Liver (tissue), 9 donors: ENCODE results near the gene TSGA10IP. TPM values are rescaled to one million over a fixed set of nuclear protein-coding genes. Genes with fewer than 3 reads are reported as not detected.
A peak's percentile ranks its signal among the peaks of the same experiment; 100 is the strongest.

Experiments used
- DNase-seq: peaks from one replicate; pipeline ENCODE4 v3.0.0-alpha.2; 2017; ENCODE audit warnings: low spot score
- H3K27ac ChIP-seq, 2 donors: one replicate each; pipeline ENCODE4 v1.7.0; 2013; ENCODE audit warnings: inconsistent platforms in 2 of 2, low read length in 2 of 2, control low read depth in 1 of 2, low read depth in 1 of 2, mild to moderate bottlenecking in 1 of 2
- H3K27me3 ChIP-seq, 4 donors: one replicate each; pipeline versions ENCODE4 v1.6.1 to v1.7.0; 2013; ENCODE audit warnings: low read length in 3 of 4, inconsistent platforms in 1 of 4, mild to moderate bottlenecking in 1 of 4, moderate library complexity in 1 of 4; ENCODE audit not compliant: control insufficient read depth in 4 of 4, insufficient read depth in 4 of 4
- H3K36me3 ChIP-seq, 4 donors: one replicate each; pipeline versions ENCODE4 v1.6.1 to v1.7.0; 2013; ENCODE audit warnings: low read length in 3 of 4, mild to moderate bottlenecking in 3 of 4, low read depth in 1 of 4, moderate library complexity in 1 of 4; ENCODE audit not compliant: control insufficient read depth in 4 of 4, insufficient read depth in 3 of 4
- H3K4me1 ChIP-seq, 4 donors: one replicate each; pipeline versions ENCODE4 v1.6.1 to v1.7.0; 2013; ENCODE audit warnings: low read length in 3 of 4, mild to moderate bottlenecking in 3 of 4, moderate library complexity in 1 of 4; ENCODE audit not compliant: control insufficient read depth in 4 of 4, insufficient read depth in 4 of 4
- H3K4me3 ChIP-seq, 3 donors: one replicate each; pipeline versions ENCODE4 v1.6.1 to v1.7.0; 2013; ENCODE audit warnings: low read length in 3 of 3, control low read depth in 1 of 3, low read depth in 1 of 3, mild to moderate bottlenecking in 1 of 3
- H3K9ac ChIP-seq, 2 donors: one replicate each; pipeline ENCODE4 v1.7.0; 2013; ENCODE audit warnings: low read length in 2 of 2, mild to moderate bottlenecking in 2 of 2, moderate library complexity in 2 of 2, control low read depth in 1 of 2, low read depth in 1 of 2
- H3K9me3 ChIP-seq, 4 donors: one replicate each; pipeline versions ENCODE4 v1.6.1 to v1.7.0; 2013; ENCODE audit warnings: low read length in 3 of 4; ENCODE audit not compliant: control insufficient read depth in 4 of 4
- ATF3 ChIP-seq: IDR thresholded peaks from 2 replicates; pipeline ENCODE4 v1.6.1; 2016; ENCODE audit warnings: antibody characterized with exemption
- CTCF ChIP-seq: fragments of 150-350 bp; IDR thresholded peaks from 2 replicates; pipeline ENCODE4 v1.5.1; 2017; ENCODE audit warnings: improper control_type of control experiment, low read depth, low read length; ENCODE audit not compliant: missing input control
- EGR1 ChIP-seq, 2 donors: IDR thresholded peaks; 2 replicates each; pipeline ENCODE4 v1.6.1; 2016 to 2018; ENCODE audit warnings: antibody characterized with exemption in 2 of 2, low read depth in 2 of 2
- FOXA1 ChIP-seq: IDR thresholded peaks from 2 replicates; pipeline ENCODE4 v1.6.1; 2016; ENCODE audit warnings: antibody characterized with exemption
- HNF4A ChIP-seq, 2 donors: conservative IDR thresholded peaks; 2 replicates each; pipeline ENCODE4 v1.6.1; 2016; ENCODE audit warnings: antibody characterized with exemption in 2 of 2, mild to moderate bottlenecking in 2 of 2
- HNF4G ChIP-seq: IDR thresholded peaks from 2 replicates; pipeline ENCODE4 v1.6.1; 2016; ENCODE audit warnings: antibody characterized with exemption
- MAX ChIP-seq: IDR thresholded peaks from 2 replicates; pipeline ENCODE4 v1.6.1; 2016; ENCODE audit warnings: antibody characterized with exemption
- NR2F2 ChIP-seq: IDR thresholded peaks from 2 replicates; pipeline ENCODE4 v1.6.1; 2016; ENCODE audit warnings: antibody characterized with exemption
- RAD21 ChIP-seq, 2 donors: IDR thresholded peaks; 2 replicates each; pipeline ENCODE4 v1.6.1; 2016; ENCODE audit warnings: antibody characterized with exemption in 2 of 2, mild to moderate bottlenecking in 2 of 2
- REST ChIP-seq: IDR thresholded peaks from 2 replicates; pipeline ENCODE4 v1.6.1; 2016; ENCODE audit warnings: antibody characterized with exemption, mild to moderate bottlenecking
- SP1 ChIP-seq: IDR thresholded peaks from 2 replicates; pipeline ENCODE4 v1.6.1; 2018; ENCODE audit warnings: antibody characterized with exemption, mild to moderate bottlenecking
- ZBTB33 ChIP-seq: IDR thresholded peaks from 2 replicates; pipeline ENCODE4 v1.6.1; 2016; ENCODE audit warnings: antibody characterized with exemption
- WGBS: extraction: QIAGEN DNeasy Blood & Tissue Kit; methylation state at CpG from one replicate; pipeline ENCODE4 v1.1.7; 2013; 5-methylcytosine and 5-hydroxymethylcytosine counted together
- polyA plus RNA-seq, 2 donors: library from polyadenylated mRNA; stranded (reverse) in 1 of 2; unstranded in 1 of 2; fragments of 200-250 nt in 1 of 2; fragments of >200 nt in 1 of 2; fragmentation: Nextera tagmentation in 1 of 2; extraction: Ambion mirVana in 1 of 2; gene quantifications; one replicate each; pipeline versions ENCODE4 v1.2.1 to v1.2.3, GENCODE V29; 2013 to 2015
- total RNA-seq, 2 donors: library from RNA; depleted of rRNA; stranded (reverse); fragments of >200 nt; gene quantifications; one replicate each; pipeline ENCODE4 v1.2.3, GENCODE V29; 2014
- donor health status: healthy.
- donor health status: healthy.
- donor health status: healthy.
- donor health status: healthy.
- donor health status: healthy.

Gene TSGA10IP
- total and polyA plus RNA-seq, 4 donors: 0.02 TPM; not detected in 3

GRCh38 chr11:65917434-65918210, 27.7 kb upstream of the TSGA10IP start:
- DNase-seq: no peak
- peak overlapping the region; percentile 77 to 93 (median 85) for H3K4me3 ChIP-seq
- H3K27me3 ChIP-seq: no peaks in the 10 kb centered on the region
- 90% methylated on average over 35 of the region's 35 CpGs for WGBS
- no peak overlapping the region for H3K27ac ChIP-seq
- no peak for TF ChIP-seq ZBTB33
- no peak for TF ChIP-seq CTCF
- TF ChIP-seq ATF3: no peak
- TF ChIP-seq REST: no peak
- TF ChIP-seq HNF4G: no peak
- TF ChIP-seq EGR1 (IDR thresholded peaks at IDR 0.05; ENCODE audit: low read depth in 2 of 2): no peak
- TF ChIP-seq MAX: no peak
- TF ChIP-seq FOXA1: no peak
- TF ChIP-seq RAD21 (IDR thresholded peaks at IDR 0.05): no peak
- no peak for TF ChIP-seq SP1
- no peak for TF ChIP-seq HNF4A (conservative IDR thresholded peaks at IDR 0.05)
- TF ChIP-seq NR2F2: no peak
- no peaks in the 10 kb centered on the region for H3K9me3 ChIP-seq
- H3K4me1 ChIP-seq: peaks cover 7 to 31% (median 21%) of the 10 kb centered on the region in 4 donors
- H3K36me3 ChIP-seq: peaks cover 0 to 4% (median 1%) of the 10 kb centered on the region in 4 donors
- peak overlapping the region in 1 of 2 donors; percentile 93 for H3K9ac ChIP-seq
